Activated CD8-positive, alpha-beta memory T cell treated with anti-CD3 and anti-CD28 coated beads for 4 hours (primary cell): ENCODE measurements around the gene ARMC2.

Experiments used
- DNase-seq, 2 donors: peaks; one replicate each; pipeline ENCODE4 v3.0.0-alpha.2; 2020; ENCODE audit warnings: low read depth in 2 of 2

Gene ARMC2

GRCh38 chr6:109015176-109015575 is 167.0 kb downstream of the ARMC2 start:
- DNase-seq, result no peak

- DNase-seq, result no peak
These were observed 171.7 kb downstream of the ARMC2 start for GRCh38 chr6:109019911-109020310.

- DNase-seq, result no peak
These were observed 173.6 kb downstream of the ARMC2 start for GRCh38 chr6:109021870-109022269.

- no peak for DNase-seq
These were observed 175.2 kb downstream of the ARMC2 start for GRCh38 chr6:109023356-109023925.
